Tibial artery (tissue), 4 donors: Measurements from ENCODE around the gene KCNT1.
"Not testable (repeated sequence)": the region's sequence is repeated elsewhere in the genome, so short reads cannot be mapped to it uniquely, and the experiment has no call there.

Experiments used
- DNase-seq, 2 donors: peaks; one replicate each; pipeline ENCODE4 v3.0.0-alpha.2; 2019
- H3K27ac ChIP-seq, 2 donors: fragments of 200-600 bp; sonication (generic) in 1 of 2; 1 replicate in 1 of 2; 2 replicates in 1 of 2; pipeline ENCODE4 v1.5.1; 2018 to 2019; ENCODE audit warnings: mild to moderate bottlenecking in 1 of 2
- H3K27me3 ChIP-seq, 2 donors: fragments of 200-600 bp; sonication (generic) in 1 of 2; one replicate each; pipeline versions ENCODE4 v1.5.1 to v1.6.0; 2016 to 2019
- H3K36me3 ChIP-seq, 3 donors: fragments of 200-600 bp; sonication (generic) in 2 of 3; one replicate each; pipeline ENCODE4 v1.5.1; 2016 to 2019; ENCODE audit warnings: mild to moderate bottlenecking in 2 of 3
- H3K4me1 ChIP-seq, 4 donors: fragments of 200-600 bp; sonication (generic) in 2 of 4; 1 replicate in 3 of 4; 2 replicates in 1 of 4; pipeline ENCODE4 v1.5.1; 2016 to 2019
- H3K4me3 ChIP-seq, 2 donors: fragments of 200-600 bp; sonication (generic) in 1 of 2; 1 replicate in 1 of 2; 2 replicates in 1 of 2; pipeline ENCODE4 v1.5.1; 2018 to 2019; ENCODE audit warnings: mild to moderate bottlenecking in 2 of 2
- H3K9me3 ChIP-seq, 3 donors: fragments of 200-600 bp; sonication (generic) in 1 of 3; one replicate each; pipeline ENCODE4 v1.5.1; 2016 to 2019
- CTCF ChIP-seq, 2 experiments: fragments of 200-600 bp in 1 of 2; fragments of 450-650 bp in 1 of 2; IDR thresholded peaks; one replicate each; pipeline ENCODE4 v1.5.1; 2017 to 2019; ENCODE audit warnings: antibody characterized with exemption in 2 of 2, mild to moderate bottlenecking in 1 of 2, moderate library complexity in 1 of 2
- intact Hi-C: fragments of 100-400 bp; cut with DNase I; formaldehyde crosslinking; loops from one replicate; pipeline ENCODE4 v1.15.0; 2023; ENCODE audit warnings: low total_unique reads

Gene KCNT1

GRCh38 chr9:135669616-135670285 is 32.2 kb upstream of the KCNT1 start:
- peaks cover 0 to 69% of the 10 kb centered on the region in 2 donors for H3K27me3 ChIP-seq

GRCh38 chr9:135670721-135671590 is 31.0 kb upstream of the KCNT1 start:
- intact Hi-C loops, result no loop called here
- Histone ChIP-seq H3K4me3 (no peak overlapping the region), H3K27me3 (peaks cover 0 to 56% of the 10 kb centered on the region in 2 donors), H3K9me3 (no peaks in the 10 kb centered on the region), H3K36me3 (no peaks in the 10 kb centered on the region), H3K27ac (no peak overlapping the region), H3K4me1 (no peaks in the 10 kb centered on the region)
- no peak for DNase-seq
- no peak for TF ChIP-seq CTCF (IDR thresholded peaks at IDR 0.05)

More at GRCh38 chr9:135669616-135670285, 32.2 kb upstream of the KCNT1 start:
- Histone ChIP-seq H3K27ac (no peak overlapping the region), H3K36me3 (no peaks in the 10 kb centered on the region), H3K4me1 (no peaks in the 10 kb centered on the region), H3K4me3 (no peak overlapping the region), H3K9me3 (no peaks in the 10 kb centered on the region)
- no peak for DNase-seq
- TF ChIP-seq CTCF (IDR thresholded peaks at IDR 0.05), result no peak
- intact Hi-C loops, result no loop called here

DNA sequence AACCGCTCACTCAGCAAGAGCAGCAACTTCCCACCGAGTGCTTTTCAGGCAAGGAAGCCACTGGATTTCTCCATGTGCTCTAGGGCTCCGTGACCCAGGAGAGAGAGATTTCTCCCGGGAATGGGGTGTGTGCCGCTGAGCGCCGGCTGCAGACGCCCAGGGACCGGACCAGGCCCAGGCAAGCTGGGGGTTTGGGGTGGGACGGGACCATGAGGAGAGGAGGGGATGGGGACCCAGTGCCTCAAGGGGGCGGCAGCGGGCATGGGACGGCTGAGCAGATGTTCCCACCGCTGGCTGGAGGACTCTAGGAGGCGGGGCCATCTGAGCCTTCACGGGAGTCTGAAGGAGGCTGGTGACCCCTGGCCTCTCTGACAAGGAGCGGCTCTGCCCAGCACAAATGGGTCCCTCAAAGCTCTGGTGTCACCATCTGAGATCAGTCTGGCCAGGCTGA is 30.4 kb upstream of the KCNT1 start:
- no peaks in the 10 kb centered on the region for H3K4me1 ChIP-seq
- H3K9me3 ChIP-seq, result no peaks in the 10 kb centered on the region
- H3K27me3 ChIP-seq, result peaks cover 0 to 52% of the 10 kb centered on the region in 2 donors
- TF ChIP-seq CTCF (IDR thresholded peaks at IDR 0.05), result no peak
- intact Hi-C loops, result no loop called here
- no peak overlapping the region for H3K27ac ChIP-seq
- no peak overlapping the region for H3K4me3 ChIP-seq
- no peaks in the 10 kb centered on the region for H3K36me3 ChIP-seq
- DNase-seq, result no peak

- H3K27ac ChIP-seq, H3K9me3 ChIP-seq, DNase-seq, intact Hi-C loops, H3K36me3 ChIP-seq, H3K4me1 ChIP-seq, H3K4me3 ChIP-seq: not testable (repeated sequence)
- H3K27me3 ChIP-seq, result peaks cover 0 to 40% of the 10 kb centered on the region in 2 donors
These were observed 29.2 kb upstream of the KCNT1 start for GRCh38 chr9:135672786-135673185.

- Histone ChIP-seq H3K9me3 (no peaks in the 10 kb centered on the region), H3K27me3 (peaks cover 0 to 33% of the 10 kb centered on the region in 2 donors), H3K36me3 (no peaks in the 10 kb centered on the region), H3K4me3 (no peak overlapping the region), H3K27ac (no peak overlapping the region), H3K4me1 (no peaks in the 10 kb centered on the region)
- no peak for DNase-seq
- TF ChIP-seq CTCF (IDR thresholded peaks at IDR 0.05), result no peak
- intact Hi-C loops, result no loop called here
These were observed 28.0 kb upstream of the KCNT1 start for GRCh38 chr9:135673941-135674340.

DNA sequence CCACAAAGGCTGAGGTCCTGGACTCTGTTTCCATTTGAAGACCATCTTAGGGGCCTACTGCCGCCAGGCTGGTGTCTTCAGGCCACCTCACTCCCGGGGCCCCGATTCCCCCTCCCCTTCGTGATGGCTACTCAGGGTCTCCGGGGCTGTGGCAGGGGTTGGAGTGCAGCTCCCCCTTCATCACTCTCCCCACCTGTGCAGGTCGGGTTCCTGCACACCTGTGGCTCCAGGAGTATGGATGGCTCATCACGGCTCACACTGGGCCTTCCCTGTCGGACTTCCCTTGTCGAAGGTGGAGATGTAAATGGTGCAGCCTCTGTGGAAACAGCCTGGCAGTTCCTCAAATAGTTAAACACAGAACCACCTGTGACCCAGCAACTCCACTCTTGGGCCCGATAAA is 27.0 kb upstream of the KCNT1 start:
- Histone ChIP-seq H3K4me1 (no peaks in the 10 kb centered on the region), H3K4me3 (no peak overlapping the region), H3K9me3 (no peaks in the 10 kb centered on the region), H3K36me3 (no peaks in the 10 kb centered on the region), H3K27ac (no peak overlapping the region), H3K27me3 (peaks cover 0 to 28% of the 10 kb centered on the region in 2 donors)
- no peak for DNase-seq
- TF ChIP-seq CTCF (IDR thresholded peaks at IDR 0.05), result no peak
- intact Hi-C loops, result no loop called here
